GM23338 (cell line): ENCODE measurements around the gene PACS1. TPM values are rescaled to one million over a fixed set of nuclear protein-coding genes. Genes with fewer than 3 reads are reported as not detected.
"Not testable (repeated sequence)": the region's sequence is repeated elsewhere in the genome, so short reads cannot be mapped to it uniquely, and the experiment has no call there.

Experiments used
- ATAC-seq: fragments of 200-7000 bp; cut with Tn5 transposase; 3 replicates; pipeline ENCODE4 v1.9.1; 2020
- DNase-seq: peaks from one replicate; pipeline ENCODE4 v3.0.0-alpha.2; 2015; ENCODE audit warnings: low spot score
- H2AFZ ChIP-seq: fragments of 200-600 bp; sonication (generic); 2 replicates; pipeline ENCODE4 v1.8.0; 2016; ENCODE audit warnings: antibody characterized with exemption, mild to moderate bottlenecking, moderate library complexity
- H3F3A ChIP-seq: fragments of 200-600 bp; sonication (generic); replicated peaks from 2 replicates; pipeline ENCODE4 v1.8.0; 2017; ENCODE audit warnings: antibody characterized with exemption, mixed run types, low read depth
- H3K27ac ChIP-seq: fragments of 200-600 bp; sonication (generic); 2 replicates; pipeline ENCODE4 v1.6.1; 2016; ENCODE audit warnings: low read depth
- H3K27me3 ChIP-seq: fragments of 200-600 bp; sonication (generic); 2 replicates; pipeline ENCODE4 v1.8.0; 2016; ENCODE audit warnings: mild to moderate bottlenecking, mixed run types, moderate library complexity; ENCODE audit not compliant: insufficient read depth
- H3K36me3 ChIP-seq: fragments of 200-600 bp; sonication (generic); 2 replicates; pipeline ENCODE4 v1.8.0; 2016; ENCODE audit warnings: mild to moderate bottlenecking; ENCODE audit not compliant: insufficient read depth
- H3K4me1 ChIP-seq: fragments of 200-600 bp; sonication (generic); 2 replicates; pipeline ENCODE4 v1.8.0; 2016; ENCODE audit warnings: mild to moderate bottlenecking, moderate library complexity; ENCODE audit not compliant: insufficient read depth
- H3K4me2 ChIP-seq: fragments of 200-600 bp; sonication (generic); 2 replicates; pipeline ENCODE4 v1.7.1; 2017; ENCODE audit warnings: mixed run types
- H3K4me3 ChIP-seq: fragments of 200-600 bp; sonication (generic); 2 replicates; pipeline ENCODE4 v1.6.1; 2016; ENCODE audit warnings: mixed run types
- H3K79me2 ChIP-seq: fragments of 200-600 bp; sonication (generic); replicated peaks from 2 replicates; pipeline ENCODE4 v1.8.0; 2017; ENCODE audit warnings: mild to moderate bottlenecking; ENCODE audit not compliant: insufficient read depth
- H3K9me2 ChIP-seq: fragments of 200-600 bp; sonication (generic); 2 replicates; pipeline ENCODE4 v1.8.0; 2017; ENCODE audit not compliant: insufficient read depth
- H4K20me1 ChIP-seq: fragments of 200-600 bp; sonication (generic); replicated peaks from 2 replicates; pipeline ENCODE4 v1.8.0; 2017; ENCODE audit warnings: mild to moderate bottlenecking; ENCODE audit not compliant: insufficient read depth
- H3K27ac Mint-ChIP-seq: 2 replicates; pipeline ENCODE4 v1.8.0; 2020; ENCODE audit warnings: inconsistent platforms, mild to moderate bottlenecking, moderate library complexity, mixed read lengths
- H3K27me3 Mint-ChIP-seq: 3 replicates; pipeline ENCODE4 v1.8.0; 2022; ENCODE audit warnings: low read depth, mild to moderate bottlenecking, moderate library complexity, mixed read lengths, inconsistent platforms; ENCODE audit not compliant: insufficient read depth, poor library complexity
- H3K36me3 Mint-ChIP-seq: 3 replicates; pipeline ENCODE4 v1.8.0; 2021; ENCODE audit warnings: low read depth, mild to moderate bottlenecking, inconsistent platforms, moderate library complexity, mixed read lengths
- H3K4me1 Mint-ChIP-seq: 3 replicates; pipeline ENCODE4 v1.8.0; 2020; ENCODE audit warnings: mild to moderate bottlenecking, inconsistent platforms, mixed read lengths
- H3K4me3 Mint-ChIP-seq: 3 replicates; pipeline ENCODE4 v1.8.0; 2021; ENCODE audit warnings: moderate library complexity, mild to moderate bottlenecking, inconsistent platforms, mixed read lengths
- H3K9me3 Mint-ChIP-seq: 3 replicates; pipeline ENCODE4 v1.8.0; 2020; ENCODE audit warnings: moderate library complexity, mild to moderate bottlenecking, inconsistent platforms, mixed read lengths
- CREB1 ChIP-seq: fragments of 250-450 bp; sonication (Bioruptor Pico); IDR thresholded peaks from 2 replicates; pipeline ENCODE4 v1.5.0; 2020; ENCODE audit warnings: low read depth, mild to moderate bottlenecking, moderate library complexity
- ETS1 ChIP-seq: IDR thresholded peaks from 2 replicates; pipeline ENCODE4 v1.6.1; 2016; ENCODE audit warnings: antibody characterized with exemption
- EZH2phosphoT487 ChIP-seq: fragments of 200-600 bp; sonication (generic); IDR thresholded peaks from one replicate; pipeline ENCODE4 v1.8.1; 2018; ENCODE audit warnings: antibody characterized with exemption; ENCODE audit not compliant: unreplicated experiment
- NANOG ChIP-seq: IDR thresholded peaks from 2 replicates; pipeline ENCODE4 v1.6.1; 2016; ENCODE audit warnings: antibody characterized with exemption, borderline replicate concordance
- polyA plus RNA-seq: library from polyadenylated mRNA; unstranded; fragments of >200 nt; fragmentation: Nextera tagmentation; extraction: Ambion mirVana; gene quantifications from 2 replicates; pipeline ENCODE4 v1.2.1, GENCODE V29; 2016
- total RNA-seq: library from RNA; depleted of rRNA; stranded (reverse); fragments of >200 nt; shearing (Covaris generic); gene quantifications from 2 replicates; pipeline ENCODE4 v1.2.3, GENCODE V29; 2014

The PACS1 gene
- total and polyA plus RNA-seq, 2 experiments from 2014 or later = 8.0 to 37.5 TPM

GRCh38 chr11:66275984-66276612 is 206.0 kb downstream of the PACS1 start:
- Histone ChIP-seq H3K36me3 (no peaks in the 10 kb centered on the region), H3K27ac (no peak overlapping the region), H3K79me2 (peaks cover 2% of the 10 kb centered on the region), H3K4me1 (peaks cover 3% of the 10 kb centered on the region; the same call in 1 of the 2 replicates), H3K4me3 (no peak overlapping the region), H3K4me2 (no peak overlapping the region), H4K20me1 (no peaks in the 10 kb centered on the region), H2AFZ (no peak overlapping the region), H3F3A (0 out of 2 replicates have a peak, but pooled peaks cover 2% of the 10 kb centered on the region), H3K9me2 (no peaks in the 10 kb centered on the region), H3K27me3 (no peaks in the 10 kb centered on the region)
- no peak overlapping the region for H3K27ac Mint-ChIP-seq
- no peak for TF ChIP-seq NANOG
- H3K27me3 Mint-ChIP-seq = peaks cover 18% of the 10 kb centered on the region
- no peak overlapping the region for H3K4me3 Mint-ChIP-seq
- peaks cover 15% of the 10 kb centered on the region for H3K4me1 Mint-ChIP-seq
- DNase-seq (no peak), ATAC-seq (no peak)
- no peaks in the 10 kb centered on the region for H3K9me3 Mint-ChIP-seq
- H3K36me3 Mint-ChIP-seq = peaks cover 28% of the 10 kb centered on the region

- not testable (repeated sequence) for H3K4me3 ChIP-seq, H3K4me3 Mint-ChIP-seq, H3K36me3 ChIP-seq, H3K79me2 ChIP-seq, H3K9me3 Mint-ChIP-seq, H4K20me1 ChIP-seq, H3K27ac ChIP-seq, H3K4me2 ChIP-seq, H3F3A ChIP-seq, H3K27ac Mint-ChIP-seq, H3K27me3 ChIP-seq, H3K9me2 ChIP-seq, DNase-seq, H2AFZ ChIP-seq, ATAC-seq, H3K4me1 ChIP-seq
- Mint-ChIP-seq H3K36me3 (peaks cover 27% of the 10 kb centered on the region), H3K4me1 (peaks cover 20% of the 10 kb centered on the region), H3K27me3 (peaks cover 23% of the 10 kb centered on the region)
Observed at GRCh38 chr11:66276619-66277018, 206.5 kb downstream of the PACS1 start.

GRCh38 chr11:66277064-66277463 is 207.0 kb downstream of the PACS1 start:
- H3K4me1 Mint-ChIP-seq = peaks cover 23% of the 10 kb centered on the region
- not testable (repeated sequence) for H3K9me2 ChIP-seq, H3K4me1 ChIP-seq, H3K9me3 Mint-ChIP-seq, H3K27me3 ChIP-seq, H3F3A ChIP-seq, ATAC-seq, H3K27ac Mint-ChIP-seq, DNase-seq, H3K27ac ChIP-seq, H3K79me2 ChIP-seq, H2AFZ ChIP-seq, H3K36me3 ChIP-seq, H4K20me1 ChIP-seq
- peak overlapping the region; percentile 57; the same call in 2 of the 3 replicates for H3K4me3 Mint-ChIP-seq
- H3K27me3 Mint-ChIP-seq = peaks cover 24% of the 10 kb centered on the region
- Histone ChIP-seq H3K4me2 (peak overlapping the region; percentile 91), H3K4me3 (peak overlapping the region; percentile 73)
- peaks cover 22% of the 10 kb centered on the region for H3K36me3 Mint-ChIP-seq

- H3K27ac ChIP-seq = no peak within 1 kb of the TSS
- peak; percentile 69 for DNase-seq
- H3K27ac Mint-ChIP-seq = no peak within 1 kb of the TSS
- peak within 1 kb of the TSS; percentile 91 for H3K4me2 ChIP-seq
- H4K20me1 ChIP-seq = no peaks in the 10 kb centered on the region
- H3K27me3 ChIP-seq = no peaks in the 10 kb centered on the region
- no peak within 1 kb of the TSS; the same call in 1 of the 2 replicates for H2AFZ ChIP-seq
- no peaks in the 10 kb centered on the region for H3K36me3 ChIP-seq
- peaks cover 26% of the 10 kb centered on the region for H3K4me1 Mint-ChIP-seq
- 0 out of 2 replicates have a peak, but pooled peaks cover 5% of the 10 kb centered on the region for H3F3A ChIP-seq
- H3K4me1 ChIP-seq = peaks cover 4% of the 10 kb centered on the region
- H3K9me3 Mint-ChIP-seq = no peaks in the 10 kb centered on the region
- peaks cover 28% of the 10 kb centered on the region for H3K27me3 Mint-ChIP-seq
- H3K4me3 Mint-ChIP-seq = peak within 1 kb of the TSS; percentile 73
- ATAC-seq = peak; percentile 28
- H3K4me3 ChIP-seq = peak within 1 kb of the TSS; percentile 73
- H3K9me2 ChIP-seq = no peaks in the 10 kb centered on the region
- peaks cover 16% of the 10 kb centered on the region for H3K36me3 Mint-ChIP-seq
- no peaks in the 10 kb centered on the region for H3K79me2 ChIP-seq
- TF ChIP-seq CREB1 (CRISPR knock-in tag) (no peak), ETS1 (no peak), EZH2phosphoT487 (no peak)
Observed at GRCh38 chr11:66277471-66278362, 207.6 kb downstream of the PACS1 start, which contains the start of gene CNIH2. Gene CNIH2 (plus strand): TSS chr11:66278175. CDS start chr11:66278457, 282 bp downstream.
